Mucosa of rectum (tissue), 2 donors: Measurements from ENCODE around the gene SEMA3F.
A peak's percentile ranks its signal among the peaks of the same experiment; 100 is the strongest.

Experiments used
- H3K27ac ChIP-seq, 2 donors: one replicate each; pipeline ENCODE4 v1.7.0; 2013; ENCODE audit warnings: inconsistent platforms in 2 of 2, low read depth in 2 of 2, low read length in 2 of 2
- H3K27me3 ChIP-seq, 2 donors: one replicate each; pipeline ENCODE4 v1.7.0; 2013; ENCODE audit warnings: low read length in 2 of 2; ENCODE audit not compliant: control insufficient read depth in 2 of 2, insufficient read depth in 2 of 2
- H3K36me3 ChIP-seq, 2 donors: one replicate each; pipeline ENCODE4 v1.7.0; 2013; ENCODE audit warnings: low read length in 2 of 2; ENCODE audit not compliant: control insufficient read depth in 2 of 2, insufficient read depth in 2 of 2
- H3K4me1 ChIP-seq, 2 donors: one replicate each; pipeline ENCODE4 v1.7.0; 2013; ENCODE audit warnings: low read length in 2 of 2, mild to moderate bottlenecking in 1 of 2; ENCODE audit not compliant: control insufficient read depth in 2 of 2, insufficient read depth in 2 of 2
- H3K4me3 ChIP-seq, 2 donors: one replicate each; pipeline ENCODE4 v1.7.0; 2013; ENCODE audit warnings: low read length in 2 of 2
- H3K9ac ChIP-seq, 2 donors: one replicate each; pipeline ENCODE4 v1.7.0; 2013; ENCODE audit warnings: low read length in 2 of 2, low read depth in 1 of 2, mild to moderate bottlenecking in 1 of 2
- H3K9me3 ChIP-seq, 2 donors: one replicate each; pipeline ENCODE4 v1.7.0; 2013; ENCODE audit warnings: low read length in 2 of 2; ENCODE audit not compliant: control insufficient read depth in 2 of 2
- donor health status: healthy.
- donor health status: Normal muscosa, but diverticular disease.

The SEMA3F gene

GRCh38 chr3:50169232-50169832, 14.2 kb downstream of the SEMA3F start:
- H3K27ac ChIP-seq, result peak overlapping the region in 1 of 2 donors; percentile 7
- no peaks in the 10 kb centered on the region for H3K27me3 ChIP-seq
- no peaks in the 10 kb centered on the region for H3K9me3 ChIP-seq
- H3K36me3 ChIP-seq, result peaks cover 0 to 2% of the 10 kb centered on the region in 2 donors
- H3K4me3 ChIP-seq, result no peak overlapping the region
- peaks cover 50 to 62% of the 10 kb centered on the region in 2 donors for H3K4me1 ChIP-seq
- no peak overlapping the region for H3K9ac ChIP-seq

GRCh38 chr3:50169858-50170257, 14.7 kb downstream of the SEMA3F start:
- Histone ChIP-seq H3K27ac (peak overlapping the region in 1 of 2 donors; percentile 7), H3K9me3 (no peaks in the 10 kb centered on the region), H3K4me3 (no peak overlapping the region), H3K4me1 (peaks cover 45 to 56% of the 10 kb centered on the region in 2 donors), H3K9ac (no peak overlapping the region), H3K36me3 (peaks cover 0 to 5% of the 10 kb centered on the region in 2 donors), H3K27me3 (no peaks in the 10 kb centered on the region)

GRCh38 chr3:50170689-50171088, 15.6 kb downstream of the SEMA3F start:
- Histone ChIP-seq H3K9me3 (no peaks in the 10 kb centered on the region), H3K4me1 (peaks cover 40 to 48% of the 10 kb centered on the region in 2 donors), H3K4me3 (no peak overlapping the region), H3K36me3 (peaks cover 0 to 5% of the 10 kb centered on the region in 2 donors), H3K27me3 (no peaks in the 10 kb centered on the region), H3K9ac (no peak overlapping the region), H3K27ac (peak overlapping the region; percentile 34 to 58)

GRCh38 chr3:50171540-50172301, 16.6 kb downstream of the SEMA3F start:
- no peak overlapping the region for H3K9ac ChIP-seq
- H3K27ac ChIP-seq, result peak overlapping the region; percentile 57 to 58

GRCh38 chr3:50172626-50173220, 17.6 kb downstream of the SEMA3F start:
- peaks cover 24 to 37% of the 10 kb centered on the region in 2 donors for H3K4me1 ChIP-seq
- peak overlapping the region; percentile 57 to 58 for H3K27ac ChIP-seq
- H3K9ac ChIP-seq, result peak overlapping the region in 1 of 2 donors; percentile 5
- H3K4me3 ChIP-seq, result no peak overlapping the region
- no peaks in the 10 kb centered on the region for H3K27me3 ChIP-seq
- H3K9me3 ChIP-seq, result no peaks in the 10 kb centered on the region
- peaks cover 0 to 10% of the 10 kb centered on the region in 2 donors for H3K36me3 ChIP-seq

More at GRCh38 chr3:50171540-50172301, 16.6 kb downstream of the SEMA3F start:
- Histone ChIP-seq H3K4me1 (peaks cover 31 to 39% of the 10 kb centered on the region in 2 donors), H3K4me3 (no peak overlapping the region), H3K9me3 (no peaks in the 10 kb centered on the region), H3K36me3 (peaks cover 0 to 6% of the 10 kb centered on the region in 2 donors), H3K27me3 (no peaks in the 10 kb centered on the region)

- peaks cover 0 to 10% of the 10 kb centered on the region in 2 donors for H3K36me3 ChIP-seq
- H3K27ac ChIP-seq, result no peak overlapping the region
- H3K9ac ChIP-seq, result no peak overlapping the region
- peaks cover 21 to 37% of the 10 kb centered on the region in 2 donors for H3K4me1 ChIP-seq
- no peak overlapping the region for H3K4me3 ChIP-seq
- H3K9me3 ChIP-seq, result no peaks in the 10 kb centered on the region
- H3K27me3 ChIP-seq, result no peaks in the 10 kb centered on the region
Observed at GRCh38 chr3:50173685-50174516, 18.8 kb downstream of the SEMA3F start.

GRCh38 chr3:50174517-50174895, 19.4 kb downstream of the SEMA3F start:
- Histone ChIP-seq H3K4me3 (no peak overlapping the region), H3K27me3 (no peaks in the 10 kb centered on the region), H3K36me3 (peaks cover 0 to 10% of the 10 kb centered on the region in 2 donors), H3K9me3 (no peaks in the 10 kb centered on the region), H3K4me1 (peaks cover 21 to 36% of the 10 kb centered on the region in 2 donors), H3K9ac (no peak overlapping the region), H3K27ac (no peak overlapping the region)

GRCh38 chr3:50174947-50175524, 19.9 kb downstream of the SEMA3F start:
- peaks cover 0 to 10% of the 10 kb centered on the region in 2 donors for H3K36me3 ChIP-seq
- H3K27ac ChIP-seq, result no peak overlapping the region
- no peaks in the 10 kb centered on the region for H3K27me3 ChIP-seq

GRCh38 chr3:50177346-50177745, 22.2 kb downstream of the SEMA3F start:
- Histone ChIP-seq H3K27ac (no peak overlapping the region), H3K4me1 (peaks cover 9 to 21% of the 10 kb centered on the region in 2 donors), H3K36me3 (peaks cover 0 to 10% of the 10 kb centered on the region in 2 donors), H3K9ac (no peak overlapping the region), H3K4me3 (no peak overlapping the region), H3K9me3 (no peaks in the 10 kb centered on the region), H3K27me3 (no peaks in the 10 kb centered on the region)

More at GRCh38 chr3:50174947-50175524, 19.9 kb downstream of the SEMA3F start:
- no peaks in the 10 kb centered on the region for H3K9me3 ChIP-seq
- H3K9ac ChIP-seq, result no peak overlapping the region
- no peak overlapping the region for H3K4me3 ChIP-seq
- peaks cover 21 to 35% of the 10 kb centered on the region in 2 donors for H3K4me1 ChIP-seq
